VCaP (cell line): ENCODE data around the gene ZMIZ1.

Source experiments
- H3K27ac ChIP-seq: fragments of 450-650 bp; 2 replicates; pipeline ENCODE4 v1.5.1; 2017
- CTCF ChIP-seq: fragments of 450-650 bp; conservative IDR thresholded peaks from 2 replicates; pipeline ENCODE4 v1.5.1; 2017; ENCODE audit warnings: mild to moderate bottlenecking, moderate library complexity

Gene ZMIZ1

GRCh38 chr10:79107736-79108264 lies 39.0 kb downstream of the ZMIZ1 start:
- no peak overlapping the region for H3K27ac ChIP-seq
- no peak for TF ChIP-seq CTCF

DNA sequence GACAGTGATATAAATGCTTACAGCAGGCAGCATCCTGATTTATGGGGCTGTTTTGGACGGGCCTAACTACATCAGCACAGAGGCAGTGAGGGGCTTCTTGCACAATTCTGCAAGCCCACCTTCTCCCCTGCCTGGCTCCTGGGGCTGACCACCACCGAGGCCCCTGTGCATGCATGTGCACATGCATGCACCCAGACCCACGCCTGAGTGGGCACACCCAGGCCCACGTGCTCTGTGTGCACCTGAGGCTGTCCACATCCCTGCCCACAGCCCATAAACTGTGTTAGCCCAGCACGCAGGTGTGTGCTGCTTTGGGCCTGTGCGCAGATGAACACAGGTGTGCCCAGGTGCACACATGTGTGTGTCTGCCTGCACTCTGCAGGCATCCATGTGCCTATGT lies 40.0 kb downstream of the ZMIZ1 start:
- TF ChIP-seq CTCF = no peak

GRCh38 chr10:79111427-79111826 lies 42.7 kb downstream of the ZMIZ1 start:
- H3K27ac ChIP-seq = no peak overlapping the region
- no peak for TF ChIP-seq CTCF

More for the DNA sequence above, 40.0 kb downstream of the ZMIZ1 start:
- no peak overlapping the region for H3K27ac ChIP-seq

DNA sequence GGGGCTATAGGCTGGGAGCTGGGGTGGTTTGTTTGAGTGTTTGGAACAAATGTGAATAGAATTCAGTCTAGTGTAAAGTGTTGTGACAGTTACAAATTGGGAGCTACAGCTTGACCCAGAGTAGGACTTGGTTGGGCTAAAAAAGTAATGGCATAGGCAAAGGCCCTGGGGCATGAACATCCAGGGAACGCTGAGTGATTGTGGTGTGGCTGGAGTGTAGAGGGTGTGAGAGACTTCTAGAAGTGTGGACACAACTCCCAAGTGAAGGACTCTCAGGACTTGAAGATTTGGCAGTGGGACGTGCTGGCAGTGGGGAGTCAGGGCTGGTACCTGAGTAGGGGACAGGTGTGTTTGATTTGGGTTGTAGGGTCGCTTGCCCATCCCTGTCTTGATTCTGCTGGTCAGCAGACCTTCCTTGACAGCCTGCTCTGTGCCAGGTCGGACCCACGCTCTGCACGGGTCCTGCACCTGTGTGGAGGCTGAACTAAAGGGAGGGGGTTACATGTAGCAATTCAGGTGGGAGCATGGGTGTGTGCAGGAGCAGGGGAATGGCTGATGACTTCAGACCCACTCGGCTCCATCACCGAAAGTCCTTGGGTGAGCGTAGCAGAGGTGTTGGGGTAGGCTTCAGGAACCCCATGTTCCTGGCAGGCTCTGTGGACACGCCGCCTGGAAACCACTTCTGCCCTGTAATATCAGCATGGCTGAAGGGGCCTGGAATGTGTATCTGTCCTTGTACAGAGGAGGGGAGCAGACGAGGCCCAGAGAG lies 43.3 kb downstream of the ZMIZ1 start:
- H3K27ac ChIP-seq = no peak overlapping the region
- TF ChIP-seq CTCF = no peak

GRCh38 chr10:79112881-79113431 lies 44.2 kb downstream of the ZMIZ1 start:
- no peak for TF ChIP-seq CTCF

DNA sequence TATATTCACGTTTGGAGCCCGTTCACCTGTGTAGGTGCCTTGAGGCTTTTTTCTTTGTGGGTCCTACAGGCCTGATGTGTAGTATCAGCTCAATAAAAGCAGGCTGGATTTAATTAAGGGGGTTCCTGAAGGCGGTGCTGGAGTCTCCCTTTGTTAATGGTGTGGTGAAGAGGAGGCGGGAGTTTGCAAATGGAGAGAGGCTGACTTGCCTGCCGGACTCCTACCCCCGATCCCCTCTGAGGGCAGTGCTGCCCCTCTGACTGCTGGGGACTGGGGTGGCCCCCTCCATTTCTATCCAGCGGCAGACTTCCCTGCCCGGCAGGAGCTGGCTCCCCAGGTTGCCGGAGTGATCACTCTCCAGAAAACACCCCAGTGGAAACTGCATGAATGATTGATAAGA lies 45.1 kb downstream of the ZMIZ1 start:
- TF ChIP-seq CTCF = no peak
- no peak overlapping the region for H3K27ac ChIP-seq

More at GRCh38 chr10:79112881-79113431, 44.2 kb downstream of the ZMIZ1 start:
- no peak overlapping the region for H3K27ac ChIP-seq

DNA sequence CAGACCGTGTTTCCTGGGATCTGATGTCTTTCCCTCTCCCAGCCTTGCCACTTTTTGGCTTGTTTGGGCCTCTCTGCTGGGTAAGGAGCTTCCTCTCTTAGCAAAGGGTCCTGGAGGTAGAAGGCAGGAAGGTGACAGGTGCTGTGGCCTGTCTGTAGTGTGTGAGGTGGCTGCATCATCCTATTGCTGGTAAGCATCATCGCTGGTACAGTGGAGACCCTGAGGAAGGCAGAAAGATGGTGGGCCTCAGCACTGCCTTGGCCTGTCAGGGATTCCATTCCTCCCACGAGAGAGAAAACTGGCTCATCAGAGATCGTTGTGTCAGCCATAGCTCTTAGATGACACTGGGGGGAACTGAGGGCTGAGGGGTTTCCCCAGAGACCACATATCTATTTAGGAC lies 46.5 kb downstream of the ZMIZ1 start:
- no peak overlapping the region for H3K27ac ChIP-seq
- TF ChIP-seq CTCF = no peak
